ENCODE results near the gene RAD51B.
"Not testable (repeated sequence)": the region's sequence is repeated elsewhere in the genome, so short reads cannot be mapped to it uniquely, and the experiment has no call there.

RAD51B gene

GRCh38 chr14:67987606-67988005 lies 168.0 kb downstream of the RAD51B start:
- no peak for DNase-seq

GRCh38 chr14:67988210-67988609 lies 168.6 kb downstream of the RAD51B start:
- DNase-seq, result not testable (repeated sequence)

GRCh38 chr14:67990576-67990975 lies 171.0 kb downstream of the RAD51B start:
- no peak for DNase-seq

- DNase-seq, result no peak
Observed at GRCh38 chr14:67994531-67994930, 175.0 kb downstream of the RAD51B start.

GRCh38 chr14:67996235-67996634 lies 176.7 kb downstream of the RAD51B start:
- DNase-seq, result no peak

- DNase-seq, result no peak
Observed at GRCh38 chr14:67998834-67999233, 179.3 kb downstream of the RAD51B start.

GRCh38 chr14:67999290-67999689 lies 179.7 kb downstream of the RAD51B start:
- DNase-seq, result no peak

- no peak for DNase-seq
Observed at GRCh38 chr14:67999705-68000384, 180.3 kb downstream of the RAD51B start.

GRCh38 chr14:68000511-68000910 lies 180.9 kb downstream of the RAD51B start:
- no peak for DNase-seq

GRCh38 chr14:68008491-68008890 lies 188.9 kb downstream of the RAD51B start:
- no peak for DNase-seq

GRCh38 chr14:68011406-68012028 lies 191.9 kb downstream of the RAD51B start:
- DNase-seq, result no peak

- no peak for DNase-seq
Observed at GRCh38 chr14:68012871-68013270, 193.3 kb downstream of the RAD51B start.

GRCh38 chr14:68013326-68013725 lies 193.7 kb downstream of the RAD51B start:
- no peak for DNase-seq

GRCh38 chr14:68014771-68015170 lies 195.2 kb downstream of the RAD51B start:
- DNase-seq, result no peak

- no peak for DNase-seq
Observed at GRCh38 chr14:68015356-68016254, 196.0 kb downstream of the RAD51B start.

GRCh38 chr14:68016255-68016914 lies 196.8 kb downstream of the RAD51B start:
- no peak for DNase-seq

- DNase-seq, result peak; percentile 67
Observed at GRCh38 chr14:68018598-68018997, 199.0 kb downstream of the RAD51B start.

GRCh38 chr14:68020493-68020892 lies 200.9 kb downstream of the RAD51B start:
- DNase-seq, result peak; percentile 63

GRCh38 chr14:68020999-68021663 lies 201.6 kb downstream of the RAD51B start:
- peak; percentile 92 for DNase-seq

- no peak for DNase-seq
Observed at GRCh38 chr14:68027276-68027675, 207.7 kb downstream of the RAD51B start.

GRCh38 chr14:68028075-68028474 lies 208.5 kb downstream of the RAD51B start:
- no peak for DNase-seq

- not testable (repeated sequence) for DNase-seq
Observed at GRCh38 chr14:68031011-68031410, 211.4 kb downstream of the RAD51B start.

- DNase-seq, result no peak
Observed at GRCh38 chr14:68032154-68032553, 212.6 kb downstream of the RAD51B start.

Data from NCI-H526 treated with DMSO at 0.1 percent for 48 hours (cell line).